ENCODE data around the gene CPM. TPM values are rescaled to one million over a fixed set of nuclear protein-coding genes. Genes with fewer than 3 reads are reported as not detected.
"Not testable (repeated sequence)": the region's sequence is repeated elsewhere in the genome, so short reads cannot be mapped to it uniquely, and the experiment has no call there.

The CPM gene
- total RNA-seq, 2 donors from 2014 or later = 18.4 to 35.0 TPM

GRCh38 chr12:68805592-68806120 is 127.3 kb downstream of the CPM start:
- intact Hi-C loops (cut with DNase I) = loop anchor here in 1 of 2 donors (5.0 kb wide), 1 partner anchor 58 kb away; the partner anchor contains the start of gene SLC35E3
- ATAC-seq (no peak), DNase-seq (no peak)

GRCh38 chr12:68804657-68805591 is 128.0 kb downstream of the CPM start:
- ATAC-seq = no peak
- intact Hi-C loops (cut with DNase I) = loop anchor here in 1 of 2 donors (5.0 kb wide), 1 partner anchor 58 kb away; the partner anchor contains the start of gene SLC35E3
- no peak for DNase-seq

- no peak for ATAC-seq
- intact Hi-C loops (cut with DNase I) = no loop called here
- no peak for DNase-seq
These were observed 128.9 kb downstream of the CPM start for GRCh38 chr12:68803948-68804656.

DNA sequence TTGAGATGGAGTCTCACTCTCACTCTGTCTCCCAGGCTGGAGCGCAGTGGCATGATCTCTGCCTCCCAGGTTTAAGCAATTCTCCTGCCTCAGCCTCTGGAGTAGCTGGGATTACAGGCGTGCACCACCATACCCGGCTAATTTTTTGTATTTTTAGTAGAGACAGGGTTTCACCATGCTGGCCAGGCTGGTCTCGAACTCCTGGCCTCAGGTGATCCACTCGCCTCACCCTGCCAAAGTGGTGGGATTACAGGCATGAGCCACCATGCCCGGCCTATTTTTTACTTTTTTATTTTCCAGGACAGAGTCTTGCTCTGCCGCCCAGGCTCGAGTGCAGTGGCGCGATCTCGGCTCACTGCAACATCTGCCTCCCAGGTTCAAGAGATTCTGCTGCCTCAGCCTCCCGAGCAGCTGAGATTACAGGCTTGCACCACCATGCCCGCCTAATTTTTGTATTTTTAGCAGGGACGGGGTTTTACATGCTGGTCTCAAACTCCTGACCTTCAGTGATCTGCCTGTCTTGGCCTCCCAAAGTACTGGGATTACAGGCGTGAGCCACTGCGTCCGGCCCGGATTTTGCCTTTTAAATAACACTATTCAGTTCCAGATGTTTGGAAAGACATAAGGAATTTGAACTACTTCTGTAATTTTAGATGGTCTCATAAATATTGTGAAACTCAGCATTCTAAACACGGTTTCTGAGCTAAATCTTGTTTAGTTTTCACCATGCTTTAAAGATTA is 129.9 kb downstream of the CPM start:
- ATAC-seq; DNase-seq; intact Hi-C loops (cut with DNase I): not testable (repeated sequence)

DNA sequence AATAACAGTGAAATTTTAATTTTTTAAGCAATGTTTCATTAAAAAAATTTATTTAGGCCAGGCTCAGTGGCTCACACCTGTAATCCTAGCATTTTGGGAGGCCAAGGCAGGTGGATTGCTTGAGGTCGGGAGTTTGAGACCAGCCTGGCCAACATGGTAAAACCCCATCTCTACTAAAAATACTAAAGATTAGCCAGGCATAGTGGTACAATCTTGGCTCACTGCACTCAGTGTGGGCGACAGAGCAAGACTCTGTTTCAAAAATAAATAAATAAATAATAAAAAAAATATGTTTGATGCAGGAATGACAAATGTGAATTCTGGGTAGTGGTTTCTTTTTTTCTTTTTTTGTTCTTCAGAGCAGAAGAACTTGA is 130.6 kb downstream of the CPM start:
- DNase-seq; intact Hi-C loops (cut with DNase I); ATAC-seq: not testable (repeated sequence)

Other genes starting within 250 kb of the CPM start
- 10 to 100 TPM; 23.5 to 31.6 TPM for gene NUP107, start 246.2 kb downstream of the CPM start, total RNA-seq
- 1 to 10 TPM; 5.2 to 7.1 TPM for gene SLC35E3, start 187.0 kb downstream of the CPM start, total RNA-seq
- 10 to 100 TPM; 42.4 to 59.8 TPM for gene MDM2, start 125.0 kb downstream of the CPM start, total RNA-seq